Stimulated activated naive CD8-positive, alpha-beta T cell treated with anti-CD3 and anti-CD28 coated beads, Interleukin-15, Interleukin-2, amounts not matched to agents 100 U/mL and 50 U/mL, for 24 hours (primary cell): Measurements from ENCODE around the gene JAK1.
A peak's percentile ranks its signal among the peaks of the same experiment; 100 is the strongest.
"Not testable (repeated sequence)": the region's sequence is repeated elsewhere in the genome, so short reads cannot be mapped to it uniquely, and the experiment has no call there.

Experiments
- ATAC-seq: fragments of 150-1000 bp; cut with Tn5 transposase; one replicate; pipeline ENCODE4 v1.10.0; 2021
- DNase-seq: peaks from one replicate; pipeline ENCODE4 v3.0.0; 2021

The JAK1 gene

DNA sequence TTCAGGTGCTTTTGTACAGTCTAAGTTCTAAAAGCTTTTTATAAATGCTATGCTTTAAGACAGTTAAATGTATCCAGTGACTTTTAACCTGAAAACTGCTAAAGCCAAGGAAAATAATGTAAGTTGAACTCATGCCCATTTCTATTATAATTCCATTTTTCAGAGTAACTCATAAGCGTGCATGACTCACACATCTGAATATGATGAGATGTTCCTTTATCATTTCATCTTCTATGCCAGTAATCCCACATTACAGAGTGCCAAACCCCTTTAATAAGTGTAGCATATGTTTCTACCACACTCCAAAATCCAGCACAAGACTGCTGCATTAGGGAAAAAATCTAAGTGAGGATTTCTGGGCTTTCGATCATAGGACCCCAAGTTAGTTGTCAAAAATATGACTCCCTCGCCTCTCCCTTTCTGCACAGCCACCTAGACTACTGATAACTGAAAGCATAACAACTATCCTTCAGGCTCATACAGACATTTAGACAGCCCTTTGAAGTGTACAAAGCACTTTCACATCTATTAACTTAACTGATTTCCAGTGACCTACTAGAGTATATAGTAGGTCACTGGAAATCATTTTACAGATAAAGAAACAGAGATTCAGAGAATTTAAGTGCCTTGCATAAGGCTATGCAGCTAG, 45.3 kb downstream of the JAK1 start:
- DNase-seq (no peak), ATAC-seq (peak; percentile 26)

DNA sequence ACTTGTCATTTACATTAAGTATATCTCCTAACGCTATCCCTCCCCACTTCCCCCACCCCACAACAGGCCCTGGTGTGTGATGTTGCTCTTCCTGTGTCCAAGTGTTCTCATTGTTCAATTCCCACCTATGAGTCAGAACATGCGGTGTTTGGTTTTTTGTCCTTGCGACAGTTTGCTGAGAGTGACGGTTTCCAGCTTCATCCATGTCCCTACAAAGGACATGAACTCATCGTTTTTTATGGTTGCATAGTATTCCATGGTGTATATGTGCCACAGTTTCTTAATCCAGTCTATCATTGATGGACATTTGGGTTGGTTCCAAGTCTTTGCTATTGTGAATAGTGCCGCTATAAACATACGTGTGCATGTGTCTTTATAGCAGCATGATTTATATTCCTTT, 47.2 kb downstream of the JAK1 start:
- DNase-seq, ATAC-seq: not testable (repeated sequence)

DNA sequence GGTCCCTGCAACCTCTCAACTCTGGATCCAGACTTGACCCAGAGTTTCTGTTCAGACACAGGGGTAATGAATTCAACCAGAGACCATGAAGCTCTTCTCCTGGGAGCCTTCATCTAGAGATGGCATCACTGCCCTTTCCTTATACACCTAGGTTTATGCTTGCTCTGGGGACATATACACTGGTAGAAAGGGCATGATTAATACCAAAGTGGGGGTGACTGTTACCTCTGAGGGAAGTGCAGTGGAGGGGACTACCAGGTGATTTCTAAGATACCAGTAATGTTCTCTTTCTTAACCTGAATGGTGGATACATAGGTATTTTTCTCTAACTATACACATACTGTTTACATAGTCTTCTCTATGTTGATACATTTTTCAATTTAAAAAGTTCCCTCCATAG, 48.4 kb downstream of the JAK1 start:
- ATAC-seq = no peak

DNA sequence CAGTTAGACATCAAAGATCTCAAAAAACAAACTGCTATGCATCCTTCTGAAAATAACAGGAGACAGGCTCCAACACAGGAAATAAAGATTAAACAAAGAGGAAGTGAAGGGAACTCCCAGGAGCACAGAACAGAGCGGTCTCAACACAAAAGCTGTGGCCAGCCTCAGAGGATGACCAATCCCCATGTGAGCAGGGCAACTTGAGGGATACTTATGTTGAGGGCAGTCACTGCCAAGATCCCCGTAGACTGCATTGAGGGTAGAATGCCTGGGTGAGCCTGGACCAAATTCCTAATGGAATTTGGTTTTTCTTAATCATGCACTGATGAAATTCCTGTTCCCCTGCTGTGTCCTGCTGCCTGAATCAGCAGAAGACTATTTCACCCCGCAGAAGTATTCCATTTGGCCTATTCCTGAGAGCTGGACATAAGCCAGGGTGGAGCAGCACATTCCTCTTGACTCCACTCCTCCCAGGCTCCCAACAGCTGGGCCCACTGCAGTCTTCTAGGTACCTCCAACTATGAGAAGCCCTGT, 49.0 kb downstream of the JAK1 start:
- ATAC-seq (no peak), DNase-seq (no peak)

More for the DNA sequence above, 48.4 kb downstream of the JAK1 start:
- DNase-seq = no peak

DNA sequence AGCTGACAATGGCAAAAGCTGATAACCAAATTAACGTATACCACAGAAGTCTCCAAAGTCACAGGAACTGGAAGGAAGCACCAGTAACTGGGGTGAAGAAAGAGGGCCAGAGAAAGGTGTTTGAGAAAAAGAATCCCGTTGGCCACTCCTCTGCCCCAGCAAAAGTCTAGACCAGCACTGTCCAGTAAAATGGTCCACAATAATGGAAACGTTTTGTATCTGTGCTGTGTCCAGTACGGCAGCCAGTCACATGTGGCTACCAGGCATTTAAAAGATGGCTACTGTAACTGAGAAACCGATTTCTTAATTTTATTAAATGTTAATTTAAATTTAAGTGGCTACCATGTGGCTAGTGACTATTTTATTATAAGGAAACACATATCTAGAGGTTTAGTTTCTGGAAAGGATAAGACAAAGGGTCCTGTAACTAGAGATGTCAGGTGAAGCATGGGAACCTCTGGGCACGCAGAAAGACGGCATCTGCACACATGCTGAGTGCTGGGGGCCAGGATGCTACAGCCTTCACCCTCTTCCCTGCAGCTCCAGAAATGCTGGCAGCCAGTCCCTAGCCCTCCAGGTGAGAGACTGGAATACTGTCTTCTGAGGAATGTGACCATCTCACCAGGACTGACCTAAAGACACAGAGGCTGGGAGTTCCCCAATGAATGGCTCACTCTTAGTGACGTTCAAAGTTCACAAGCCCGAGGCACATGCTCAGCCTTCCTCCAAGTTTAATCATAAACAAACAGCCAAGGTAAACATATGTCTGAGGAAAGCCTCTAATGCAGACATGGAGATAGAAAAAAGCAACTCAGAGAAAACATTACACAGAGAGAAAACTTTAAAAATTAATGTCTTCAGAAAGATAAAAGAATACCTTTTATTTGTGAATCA, 50.7 kb downstream of the JAK1 start:
- no peak for ATAC-seq
- no peak for DNase-seq

DNA sequence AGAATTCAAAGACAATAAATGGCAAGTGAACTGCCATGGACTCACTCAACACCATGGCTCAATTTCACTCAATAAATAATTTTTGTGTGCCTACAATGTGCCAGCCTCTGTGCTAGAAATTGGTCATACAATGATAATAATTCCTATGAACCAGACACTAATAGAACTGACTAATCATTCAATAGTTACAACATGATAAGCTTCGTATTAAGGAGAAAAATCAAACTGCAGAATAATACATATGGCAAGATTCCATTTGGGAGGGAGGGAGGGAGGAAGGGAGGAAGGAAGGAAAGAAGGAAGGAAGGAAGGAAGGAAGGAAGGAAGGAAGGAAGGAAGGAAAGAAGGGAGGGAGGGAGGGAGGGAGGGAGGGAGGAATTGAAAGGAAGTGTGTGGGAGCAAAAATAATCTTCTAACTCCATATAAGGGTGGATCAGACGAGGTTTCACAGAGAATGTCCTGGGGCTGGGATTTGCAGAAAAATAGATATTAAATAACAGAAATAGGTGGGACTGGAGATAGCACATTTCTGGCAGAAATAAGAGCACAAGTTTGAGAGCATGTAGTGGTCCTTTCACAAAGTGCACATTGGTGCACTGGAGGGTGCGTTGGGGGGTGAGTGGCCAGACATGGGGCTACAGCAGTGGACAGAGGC, 52.9 kb downstream of the JAK1 start:
- DNase-seq (no peak), ATAC-seq (no peak)

DNA sequence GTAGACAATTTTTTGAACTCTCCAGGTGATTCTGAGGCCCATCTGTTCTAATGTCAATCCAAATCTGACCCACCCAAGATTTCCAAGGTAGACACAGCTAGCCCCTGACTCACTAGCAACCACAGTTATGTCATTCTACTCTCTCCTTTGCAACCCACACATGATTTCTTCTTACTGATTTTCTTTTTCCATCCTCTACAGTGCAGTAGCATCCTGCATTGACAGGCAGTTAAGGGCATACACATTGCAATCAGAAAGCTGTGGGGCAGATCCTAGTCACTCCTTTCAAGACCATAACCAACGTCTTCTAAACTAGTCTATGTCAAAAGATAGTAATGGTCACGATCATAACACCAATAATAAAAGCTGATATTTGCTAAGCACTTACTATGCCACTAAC, 54.2 kb downstream of the JAK1 start:
- DNase-seq = no peak
- peak; percentile 97 for ATAC-seq

DNA sequence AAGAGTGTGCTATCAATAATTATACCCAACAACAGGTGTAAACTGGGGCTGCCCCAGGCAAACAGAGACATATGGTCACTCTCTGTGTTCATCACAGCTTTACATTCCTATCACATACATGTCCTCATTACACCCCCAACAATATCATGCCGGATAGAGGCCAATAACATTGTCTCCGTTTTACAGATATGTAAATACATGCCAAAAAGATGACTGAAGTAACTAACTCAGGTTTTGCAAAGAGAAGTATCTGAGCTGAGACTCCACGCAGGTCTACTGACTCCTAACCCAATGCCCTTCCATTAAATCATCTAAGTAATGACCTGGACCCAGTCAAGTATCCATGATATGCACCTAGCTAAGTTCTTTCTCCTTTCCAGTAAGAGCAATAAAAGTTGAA, 55.0 kb downstream of the JAK1 start:
- DNase-seq (no peak), ATAC-seq (no peak)

DNA sequence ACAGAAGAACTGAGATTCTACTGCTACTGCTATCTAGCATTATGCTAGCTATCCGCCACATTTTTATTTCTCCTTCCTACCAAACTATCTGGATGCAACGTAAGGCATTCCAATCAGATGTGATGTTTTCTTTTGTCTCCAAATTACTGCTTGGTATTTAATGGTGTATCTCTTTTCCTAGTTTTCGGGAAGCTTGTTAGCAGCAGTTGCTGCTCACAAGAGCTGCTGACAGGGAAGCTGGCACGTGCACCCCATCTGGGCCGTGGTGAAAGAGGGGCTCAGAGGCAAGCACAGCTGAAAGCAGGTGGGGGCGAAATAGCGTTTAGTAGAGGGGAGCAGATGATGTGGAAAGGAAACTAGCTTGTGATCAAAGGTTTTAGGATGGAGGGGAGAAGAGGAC, 57.3 kb downstream of the JAK1 start:
- DNase-seq (no peak), ATAC-seq (no peak)

DNA sequence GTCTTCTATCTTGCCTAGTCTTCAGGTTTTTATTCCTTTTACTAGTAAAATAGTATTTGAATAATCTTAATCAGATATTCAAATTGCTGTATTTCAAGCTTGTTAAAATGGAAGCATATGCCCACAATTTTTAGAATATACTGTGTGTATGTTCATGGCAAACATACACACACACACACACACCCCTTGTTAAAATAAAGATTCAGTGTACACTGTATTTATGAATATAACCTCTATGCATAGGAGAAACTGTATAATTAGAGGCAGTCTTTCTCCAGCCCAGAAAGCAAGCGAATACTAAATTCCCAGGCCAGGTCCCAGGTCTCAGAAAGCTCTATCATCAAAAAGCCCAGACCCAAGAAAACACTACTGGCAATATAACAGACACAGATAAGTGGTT, 57.8 kb downstream of the JAK1 start:
- no peak for ATAC-seq
- no peak for DNase-seq

DNA sequence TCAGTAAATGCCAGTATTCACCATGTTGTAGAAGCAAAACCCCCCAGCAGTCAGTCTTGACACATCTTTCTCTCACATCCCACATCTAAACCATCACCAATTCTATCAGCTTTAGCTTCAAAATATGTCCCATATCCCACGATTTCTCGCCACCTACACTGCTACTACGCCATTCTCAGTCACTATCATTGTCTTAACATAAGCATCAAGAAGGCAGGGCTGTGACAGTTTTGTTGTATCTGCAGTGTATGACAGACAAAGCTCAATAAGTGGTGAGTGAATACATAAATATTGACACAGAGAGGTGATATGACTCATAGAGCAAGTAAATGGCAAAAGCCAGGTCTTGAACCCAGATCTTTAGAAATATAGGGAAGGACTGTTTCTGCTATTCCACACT, 59.9 kb downstream of the JAK1 start:
- DNase-seq (no peak), ATAC-seq (peak; percentile 85)

DNA sequence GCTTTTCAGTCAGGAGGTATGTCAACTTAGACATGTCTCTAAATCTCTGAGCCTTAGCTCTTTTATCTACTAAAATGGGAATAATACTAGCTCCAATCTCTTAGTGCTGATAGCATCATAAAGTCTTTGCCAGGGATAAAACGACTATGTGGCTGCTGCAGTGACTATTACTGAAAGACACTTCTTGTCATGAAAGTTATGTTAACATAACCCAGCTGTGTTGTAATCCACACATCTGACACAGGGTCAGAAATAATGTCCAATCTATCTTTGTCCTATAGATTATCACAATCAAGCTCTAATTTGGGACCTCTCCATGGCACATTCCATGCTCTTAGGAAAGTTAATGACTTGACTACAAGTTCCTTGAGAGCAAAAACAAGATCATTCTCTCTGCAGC, 62.8 kb downstream of the JAK1 start:
- ATAC-seq (no peak), DNase-seq (no peak)

DNA sequence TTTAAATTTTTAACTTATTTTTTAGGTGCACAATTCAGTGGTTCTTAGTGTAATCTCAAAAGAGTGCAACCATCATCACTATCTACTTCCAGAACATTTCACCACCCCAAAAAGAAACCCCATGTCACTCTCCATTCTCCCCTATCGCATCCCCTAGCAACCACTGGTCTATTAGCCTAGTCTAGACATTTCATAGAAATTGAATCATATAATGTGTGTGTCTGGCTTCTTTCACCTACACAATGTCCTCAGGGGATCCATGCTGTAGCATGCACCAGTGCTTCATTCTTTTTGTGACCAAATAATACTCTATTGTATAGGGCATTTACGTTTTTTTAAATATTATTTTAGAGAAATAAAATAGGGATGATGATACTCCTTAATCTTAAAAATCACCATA, 64.7 kb downstream of the JAK1 start:
- ATAC-seq (no peak), DNase-seq (no peak)

DNA sequence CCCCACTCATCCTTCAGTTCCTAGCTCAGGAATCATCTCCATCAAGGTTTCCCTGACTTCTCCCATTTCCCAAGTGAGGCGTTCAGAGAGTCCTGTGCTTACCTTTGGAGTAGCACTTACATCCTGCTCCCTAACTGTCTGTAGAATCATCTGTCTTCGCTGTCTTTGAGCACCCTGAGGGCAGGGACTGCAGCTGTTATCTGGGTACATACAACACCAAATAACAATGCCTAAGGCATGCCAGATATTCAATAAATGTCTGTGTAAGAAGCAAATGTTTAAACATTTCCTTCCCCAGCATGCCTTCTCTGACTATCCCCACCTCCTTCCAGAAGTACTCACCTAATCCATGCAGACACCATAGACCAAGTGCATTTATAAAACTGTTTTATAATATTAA, 65.4 kb downstream of the JAK1 start:
- DNase-seq = no peak

DNA sequence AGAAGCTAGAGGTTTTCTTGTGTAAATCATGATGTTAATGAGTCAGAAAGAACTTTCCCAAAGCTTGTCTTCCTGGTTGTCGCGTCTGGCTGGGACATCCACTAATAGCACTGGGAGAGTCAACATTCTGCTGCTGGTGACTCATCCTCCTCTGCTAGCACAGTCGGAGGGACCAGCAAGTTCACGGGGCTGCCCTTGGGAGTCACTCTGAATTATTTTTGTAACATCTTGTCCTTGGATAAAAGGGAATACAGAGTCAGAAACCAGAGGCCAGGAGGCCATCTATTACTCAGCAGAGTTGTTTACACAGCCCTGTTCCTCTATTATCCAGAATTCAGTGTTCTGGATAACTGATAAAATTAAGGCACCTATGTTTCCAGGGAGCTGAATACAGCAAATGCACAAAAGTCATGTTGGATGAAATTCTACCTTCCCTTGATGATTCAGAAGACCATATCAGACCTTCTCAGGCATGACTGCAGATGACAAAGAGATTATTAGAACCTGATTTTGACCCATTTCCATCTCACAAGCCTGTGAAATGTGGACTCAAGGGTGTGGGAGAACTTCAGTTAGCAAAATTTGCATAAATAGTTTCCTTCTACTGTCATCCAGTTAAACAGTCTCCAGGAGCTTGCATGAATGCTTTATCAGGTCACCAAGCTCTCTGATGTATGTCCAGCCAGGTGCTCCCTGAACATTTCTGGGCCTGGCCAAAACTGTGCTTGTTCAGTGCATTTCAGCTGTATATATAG, 68.1 kb downstream of the JAK1 start:
- DNase-seq (peak; percentile 37), ATAC-seq (peak; percentile 73)

More for the DNA sequence above, 65.4 kb downstream of the JAK1 start:
- ATAC-seq = no peak

DNA sequence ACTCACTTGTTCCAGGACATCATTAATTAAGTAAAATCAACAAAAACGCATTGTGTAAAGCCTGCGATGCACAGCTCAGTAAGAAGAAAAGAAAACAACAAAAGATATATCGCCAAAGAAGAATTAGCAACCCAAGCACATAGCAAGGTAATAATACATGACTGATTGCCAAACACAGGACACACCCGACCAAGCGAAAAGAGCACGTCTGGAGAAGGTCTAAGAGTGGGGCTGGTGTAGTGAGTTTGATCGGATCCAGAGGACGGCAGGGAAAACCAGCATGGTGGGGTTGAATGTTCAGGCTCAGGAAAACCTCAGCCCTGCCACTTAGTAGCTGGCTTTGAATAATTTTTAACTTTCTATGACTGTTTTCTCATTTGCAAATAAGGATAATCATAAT, 69.8 kb downstream of the JAK1 start:
- ATAC-seq (no peak), DNase-seq (no peak)

DNA sequence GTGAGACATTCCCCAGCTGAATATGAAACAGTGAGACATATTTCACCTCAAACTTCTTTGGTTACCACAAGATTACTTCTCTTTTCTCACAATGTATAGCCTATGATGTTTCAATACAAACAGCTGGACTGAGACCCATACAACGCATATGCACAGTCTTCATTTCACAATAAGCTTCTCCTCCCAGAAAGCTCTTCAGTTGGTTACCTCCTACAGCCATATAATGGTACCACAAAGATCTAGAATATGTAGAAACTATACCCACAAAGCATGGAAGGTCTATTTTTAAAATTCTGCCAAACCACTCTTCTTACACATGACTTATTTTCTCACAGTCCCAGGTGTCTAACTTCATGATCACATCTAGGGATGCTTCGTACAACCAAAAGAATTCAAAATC, 70.8 kb downstream of the JAK1 start:
- no peak for DNase-seq
- peak; percentile 63 for ATAC-seq

DNA sequence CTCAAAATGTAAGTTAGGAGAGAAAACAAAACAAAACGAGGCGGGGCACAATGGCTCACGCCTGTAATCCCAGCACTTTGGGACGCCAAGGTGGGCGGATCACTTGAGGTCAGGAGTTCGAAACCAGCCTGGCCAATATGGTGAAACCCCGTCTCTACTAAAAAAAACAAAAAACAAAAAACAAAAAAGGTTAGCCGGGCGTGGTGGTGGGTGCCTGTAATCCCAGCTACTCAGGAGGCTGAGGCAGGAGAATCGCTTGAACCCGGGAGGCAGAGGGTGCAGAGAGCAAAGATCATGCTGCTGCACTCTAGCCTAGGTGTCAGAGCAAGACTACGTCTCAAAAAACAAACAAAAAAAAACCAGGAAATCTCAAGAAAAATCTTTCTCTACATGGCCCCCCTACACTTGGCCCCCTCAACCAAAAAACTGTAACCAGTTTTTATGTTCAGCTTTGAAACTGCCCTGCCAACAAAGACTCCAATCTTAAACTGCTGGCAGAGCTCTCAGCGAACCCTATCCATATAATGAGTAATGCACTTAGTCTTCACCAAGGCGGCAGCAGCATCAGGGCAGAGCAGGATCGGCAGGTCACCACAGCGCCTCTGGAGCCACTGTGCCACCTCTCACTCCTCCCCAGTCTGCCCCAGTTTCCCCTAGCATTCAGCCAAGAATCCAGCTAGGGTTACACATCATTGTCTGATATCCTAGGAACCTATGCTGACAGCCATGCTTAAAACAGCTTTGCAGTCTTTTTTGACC, 71.7 kb downstream of the JAK1 start:
- DNase-seq = no peak
- ATAC-seq = no peak

DNA sequence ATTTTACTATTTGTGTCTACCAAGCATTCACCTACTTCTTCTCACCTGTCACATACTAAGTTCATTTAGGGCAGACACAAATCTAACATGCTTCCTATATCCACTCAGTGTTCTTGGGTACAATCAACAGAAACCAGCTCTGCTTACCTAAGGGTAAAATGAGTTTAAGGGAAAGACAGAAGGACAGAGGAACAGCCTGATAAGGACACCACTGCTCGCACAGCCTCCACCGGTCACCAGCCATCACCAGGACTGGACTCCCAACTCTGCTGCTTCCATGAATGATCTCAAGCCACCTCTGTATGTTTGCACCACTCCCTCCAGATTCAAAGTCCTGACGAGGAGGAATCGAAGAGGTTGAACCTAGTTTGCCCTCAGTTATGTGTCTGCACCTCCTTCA, 72.4 kb downstream of the JAK1 start:
- ATAC-seq = no peak

DNA sequence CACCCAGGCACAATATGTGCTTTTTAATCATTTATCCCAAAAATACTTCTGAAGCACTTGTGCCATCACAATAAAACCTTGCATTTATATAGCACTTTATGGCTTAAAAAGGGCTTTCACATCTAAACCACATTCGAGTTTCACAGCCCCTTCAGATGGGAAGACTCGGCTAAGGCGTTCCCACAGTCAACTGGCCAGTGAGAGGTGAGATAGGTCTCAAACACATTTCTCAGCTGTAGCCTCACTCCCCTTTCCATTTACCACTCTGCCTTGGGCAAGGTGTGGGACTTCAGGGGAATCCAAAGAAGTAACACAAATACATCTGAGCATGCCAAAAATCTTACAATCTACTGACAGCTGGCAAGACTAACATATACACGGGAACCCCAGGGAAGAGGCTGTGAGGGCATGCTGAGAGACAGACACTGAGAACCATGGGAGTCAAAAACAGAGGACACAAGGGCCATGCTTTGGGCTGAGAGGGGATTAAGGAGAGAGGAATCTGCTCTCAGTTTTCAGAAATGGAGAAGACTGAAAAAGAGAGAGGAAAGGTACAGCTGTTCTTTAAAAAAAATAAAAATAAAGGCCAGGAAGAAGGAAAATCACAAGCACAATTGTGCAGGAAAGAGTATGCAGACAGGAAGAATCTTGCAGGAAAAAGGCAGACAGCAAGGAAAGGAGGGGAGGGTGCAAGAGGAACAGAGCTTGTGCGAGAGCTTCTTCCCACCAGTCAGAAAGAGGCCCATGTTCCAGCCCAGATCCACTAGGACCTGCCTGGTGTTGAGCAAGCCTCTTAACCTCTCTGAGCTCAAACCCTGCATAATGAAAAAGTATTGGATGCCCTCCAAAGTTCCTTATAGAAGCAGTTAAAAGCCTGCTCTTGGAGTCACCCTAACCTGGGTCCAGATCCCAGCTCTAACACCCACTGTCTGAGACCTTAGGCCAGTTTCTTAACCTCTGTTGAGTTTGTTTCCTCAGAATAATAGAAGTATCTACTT, 73.5 kb downstream of the JAK1 start:
- DNase-seq (no peak), ATAC-seq (no peak)

More for the DNA sequence above, 72.4 kb downstream of the JAK1 start:
- DNase-seq = no peak
